RWPE2 (cell line): ENCODE results near the gene VWA5B1.

Experiments used
- ATAC-seq: fragments of 200-7000 bp; cut with Tn5 transposase; 3 replicates; pipeline ENCODE4 v1.9.1; 2021; ENCODE audit warnings: low read depth
- DNase-seq: peaks from one replicate; pipeline ENCODE4 v3.0.0-alpha.2; 2020; ENCODE audit warnings: low spot score
- H3K27ac ChIP-seq: fragments of 450-650 bp; 2 replicates; pipeline ENCODE4 v1.5.1; 2017; ENCODE audit warnings: mild to moderate bottlenecking; ENCODE audit not compliant: poor library complexity, severe bottlenecking
- H3K27me3 ChIP-seq: fragments of 250-450 bp; sonication (Bioruptor Pico); 2 replicates; pipeline ENCODE4 v1.5.1; 2021; ENCODE audit warnings: mild to moderate bottlenecking, moderate library complexity; ENCODE audit not compliant: insufficient read depth, poor library complexity, severe bottlenecking
- H3K36me3 ChIP-seq: fragments of 250-450 bp; sonication (Bioruptor Pico); 2 replicates; pipeline ENCODE4 v1.5.1; 2020; ENCODE audit warnings: low read depth, mild to moderate bottlenecking, moderate library complexity
- H3K4me1 ChIP-seq: fragments of 250-450 bp; sonication (Bioruptor Pico); 2 replicates; pipeline ENCODE4 v1.5.1; 2021; ENCODE audit warnings: mild to moderate bottlenecking, moderate library complexity; ENCODE audit not compliant: insufficient read depth, poor library complexity, severe bottlenecking
- H3K4me3 ChIP-seq: fragments of 250-450 bp; sonication (Bioruptor Pico); 2 replicates; pipeline ENCODE4 v1.5.1; 2021; ENCODE audit warnings: mild to moderate bottlenecking, moderate library complexity; ENCODE audit not compliant: severe bottlenecking
- H3K9me3 ChIP-seq: fragments of 250-450 bp; sonication (Bioruptor Pico); 2 replicates; pipeline ENCODE4 v1.5.1; 2021; ENCODE audit warnings: mild to moderate bottlenecking, moderate library complexity; ENCODE audit not compliant: severe bottlenecking
- CTCF ChIP-seq: fragments of 450-650 bp; IDR thresholded peaks from one replicate; pipeline ENCODE4 v1.5.1; 2017; ENCODE audit warnings: mild to moderate bottlenecking, moderate library complexity; ENCODE audit not compliant: poor library complexity, severe bottlenecking

The VWA5B1 gene

GRCh38 chr1:20250340-20250989 is 40.2 kb upstream of the VWA5B1 start:
- no peak overlapping the region for H3K4me3 ChIP-seq
- no peak overlapping the region for H3K27ac ChIP-seq
- H3K4me1 ChIP-seq, result peaks cover 7% of the 10 kb centered on the region
- ATAC-seq (peak; percentile 73), DNase-seq (no peak)
- no peak for TF ChIP-seq CTCF
- H3K27me3 ChIP-seq, result no peaks in the 10 kb centered on the region
- no peaks in the 10 kb centered on the region for H3K9me3 ChIP-seq
- H3K36me3 ChIP-seq, result no peaks in the 10 kb centered on the region

GRCh38 chr1:20252587-20252986 is 38.1 kb upstream of the VWA5B1 start:
- no peak for TF ChIP-seq CTCF
- no peak overlapping the region for H3K27ac ChIP-seq
- no peaks in the 10 kb centered on the region for H3K36me3 ChIP-seq
- no peaks in the 10 kb centered on the region for H3K9me3 ChIP-seq
- no peaks in the 10 kb centered on the region for H3K27me3 ChIP-seq
- no peak overlapping the region for H3K4me3 ChIP-seq
- ATAC-seq (no peak), DNase-seq (no peak)
- peaks cover 7% of the 10 kb centered on the region for H3K4me1 ChIP-seq

- H3K27ac ChIP-seq, result no peak overlapping the region
- H3K9me3 ChIP-seq, result no peaks in the 10 kb centered on the region
- H3K4me1 ChIP-seq, result peaks cover 3% of the 10 kb centered on the region
- H3K27me3 ChIP-seq, result no peaks in the 10 kb centered on the region
- no peaks in the 10 kb centered on the region for H3K36me3 ChIP-seq
- no peak for DNase-seq
- peak; percentile 79 for ATAC-seq
- H3K4me3 ChIP-seq, result no peak overlapping the region
- no peak for TF ChIP-seq CTCF
Measured at GRCh38 chr1:20255666-20256065, 35.0 kb upstream of the VWA5B1 start.

- no peaks in the 10 kb centered on the region for H3K27me3 ChIP-seq
- ATAC-seq, result no peak
Measured at GRCh38 chr1:20259646-20260045, 31.0 kb upstream of the VWA5B1 start.

More at GRCh38 chr1:20259646-20260045, 31.0 kb upstream of the VWA5B1 start:
- Histone ChIP-seq H3K36me3 (no peaks in the 10 kb centered on the region), H3K4me1 (no peaks in the 10 kb centered on the region), H3K27ac (no peak overlapping the region), H3K4me3 (no peak overlapping the region), H3K9me3 (no peaks in the 10 kb centered on the region)
- TF ChIP-seq CTCF, result no peak
- DNase-seq, result no peak
